HG02759 (cell line): ENCODE data around the gene ABHD16B.

Source experiments
- ATAC-seq: cut with Tn5 transposase; IDR thresholded peaks from one replicate; pipeline ENCODE4 v1.9.1; 2021; ENCODE audit warnings: mild to moderate bottlenecking, moderate library complexity; ENCODE audit not compliant: unreplicated experiment

ABHD16B gene

DNA sequence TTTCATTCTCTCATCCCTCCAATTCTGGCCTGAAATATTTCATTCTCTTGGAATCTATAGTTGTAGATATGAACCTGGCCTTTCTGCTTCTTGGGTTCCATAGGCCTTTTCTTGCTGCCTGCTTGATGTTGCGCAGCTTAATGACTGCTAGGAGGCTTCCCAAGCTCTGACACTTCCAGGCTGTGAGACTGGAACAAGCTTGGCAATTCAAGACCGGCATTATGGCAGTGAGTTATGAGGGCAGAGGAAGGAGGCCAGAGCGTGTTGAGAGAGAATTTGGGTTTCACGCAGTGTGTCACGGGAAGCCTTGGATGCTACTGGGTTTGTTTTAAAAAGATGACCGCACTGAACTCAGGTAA, 32.7 kb downstream of the ABHD16B start:
- ATAC-seq = no peak

DNA sequence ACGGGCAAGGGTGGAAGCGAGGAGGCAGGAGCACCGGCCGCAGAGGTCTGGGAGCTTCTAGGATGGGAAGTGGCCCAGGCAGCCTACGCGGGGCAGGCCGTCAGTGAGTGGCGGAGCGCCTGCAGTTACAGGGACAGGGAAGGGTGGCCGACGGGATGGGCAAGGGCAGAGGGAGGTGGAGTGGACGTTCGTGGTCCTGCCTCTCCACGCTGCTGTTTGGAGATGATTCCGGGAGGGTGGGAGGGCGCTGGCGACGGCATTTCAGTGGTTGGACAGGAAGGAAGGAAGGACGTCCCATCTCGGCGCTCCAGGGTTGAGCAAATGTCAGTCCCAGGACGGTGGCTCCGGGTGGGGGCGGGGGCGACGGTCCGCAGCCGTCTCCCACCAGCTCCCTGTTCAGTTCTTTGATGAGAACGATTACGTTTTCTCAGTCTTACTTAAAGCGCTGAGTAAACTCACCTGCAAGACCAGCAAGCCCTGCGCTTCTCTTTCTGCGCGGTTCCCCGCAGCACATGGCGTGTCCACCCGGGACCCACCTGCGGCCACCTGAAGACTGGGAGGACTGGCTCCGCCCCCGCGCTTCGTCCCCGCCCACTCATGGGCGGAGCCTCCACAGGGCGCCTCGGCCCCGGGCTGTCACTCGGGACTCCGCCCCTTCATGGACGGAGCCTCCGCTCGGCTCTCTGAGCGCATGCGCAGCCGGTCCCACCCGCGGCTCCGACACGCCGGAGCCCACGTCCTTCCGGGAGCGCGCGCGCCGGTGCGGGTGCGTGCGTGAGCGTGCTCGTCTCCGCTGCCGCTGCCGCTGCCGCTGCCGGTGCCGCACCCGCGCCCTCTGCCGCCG, 33.3 kb downstream of the ABHD16B start, which contains the start of gene DNAJC5:
TSS of gene DNAJC5 (plus strand) at position 769 of the 844 bp plus-strand sequence. CDS start 33,220 bp downstream, outside the sequence.
- ATAC-seq = peak; percentile 86

DNA sequence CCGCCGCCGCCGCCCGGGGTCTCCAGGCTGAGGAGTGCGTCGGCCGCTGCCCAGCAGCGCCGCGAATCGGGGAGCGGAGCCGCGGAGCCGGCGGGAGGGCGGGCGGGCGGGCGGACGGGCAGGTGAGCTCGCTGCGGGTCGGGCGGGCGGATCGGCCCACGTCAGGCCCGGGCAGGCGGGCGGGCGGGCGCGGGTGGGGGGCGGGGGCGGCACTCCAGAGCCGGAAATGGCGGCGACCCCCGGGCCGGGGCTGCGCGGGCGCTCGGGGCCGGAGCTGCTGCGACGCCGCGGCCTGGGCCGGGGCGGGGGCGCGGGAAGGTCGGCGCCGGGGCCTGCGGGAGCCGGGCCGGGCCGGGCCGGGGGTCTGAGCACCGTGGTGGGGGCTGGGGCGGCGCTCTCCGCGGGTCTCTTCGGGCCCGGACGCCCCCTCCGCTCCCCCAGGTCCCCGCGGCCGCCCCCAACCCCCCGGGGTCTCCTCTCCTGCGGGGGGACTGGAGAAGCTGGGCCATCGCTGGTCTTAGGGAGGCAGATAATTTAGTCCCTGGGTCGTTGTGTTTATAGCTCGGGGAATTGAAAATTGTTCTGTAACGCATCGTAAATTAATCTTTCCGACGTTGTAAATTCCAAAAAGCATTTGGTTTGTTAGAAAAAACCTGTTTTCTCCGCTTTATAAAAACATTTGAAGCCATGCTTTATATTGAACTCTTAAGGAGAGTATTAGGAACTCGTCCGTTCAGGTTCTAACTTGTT, 34.1 kb downstream of the ABHD16B start:
- ATAC-seq = no peak

DNA sequence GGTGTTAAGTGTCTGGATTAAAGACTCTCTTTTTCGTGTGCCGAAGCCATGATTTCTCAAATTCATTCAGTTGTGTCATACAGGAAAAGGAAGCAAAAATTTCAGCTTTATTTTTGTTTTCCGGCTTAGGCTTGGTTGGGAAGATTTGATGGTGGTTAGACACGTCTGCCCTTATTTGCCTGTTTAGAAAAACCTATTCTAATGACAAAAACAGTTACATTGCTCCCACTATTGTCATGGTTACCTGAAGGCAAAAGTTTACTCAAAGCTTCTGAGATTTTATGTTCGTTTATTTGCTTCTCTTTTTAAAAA, 34.6 kb downstream of the ABHD16B start:
- ATAC-seq = no peak

DNA sequence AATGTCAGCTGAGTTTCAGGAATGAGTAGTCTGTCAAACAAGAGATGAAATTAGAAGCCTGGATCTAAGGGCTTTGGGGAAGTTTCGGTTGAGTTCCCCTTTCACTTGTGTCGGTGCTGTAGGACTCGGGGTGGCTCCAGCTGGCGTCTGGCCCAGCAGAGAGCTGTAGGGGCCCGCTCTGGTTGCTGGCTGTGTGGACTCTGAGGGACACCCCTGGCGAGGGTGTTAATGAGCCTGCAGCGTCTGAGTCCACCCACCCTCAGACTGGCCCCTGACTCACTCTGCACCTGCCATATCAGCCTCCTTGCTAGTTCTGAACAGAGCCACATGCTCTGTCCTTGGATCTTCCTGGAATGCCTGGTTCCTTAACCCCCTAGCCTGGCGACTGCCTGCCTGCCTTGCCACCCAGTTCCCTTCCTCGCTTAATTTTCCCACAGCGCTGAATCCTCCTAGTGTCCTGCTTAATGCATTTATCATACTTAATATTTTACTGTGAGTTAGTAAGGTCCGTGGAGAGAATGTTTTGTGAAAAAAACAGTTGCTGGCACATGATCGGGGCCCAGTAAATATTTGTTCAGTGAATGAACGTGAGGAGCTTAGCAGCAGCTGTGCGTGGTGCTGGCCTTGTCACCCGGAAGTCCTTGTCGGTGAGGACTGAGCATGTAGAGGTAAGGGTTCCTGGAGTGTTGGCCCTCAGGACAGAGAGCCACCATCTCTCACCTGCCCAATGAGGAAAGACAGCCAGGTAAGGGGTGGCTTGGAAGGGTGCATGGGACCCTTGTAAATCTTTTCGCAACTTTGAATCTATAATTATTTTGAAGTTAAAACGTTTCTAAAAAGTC, 35.2 kb downstream of the ABHD16B start:
- no peak for ATAC-seq

DNA sequence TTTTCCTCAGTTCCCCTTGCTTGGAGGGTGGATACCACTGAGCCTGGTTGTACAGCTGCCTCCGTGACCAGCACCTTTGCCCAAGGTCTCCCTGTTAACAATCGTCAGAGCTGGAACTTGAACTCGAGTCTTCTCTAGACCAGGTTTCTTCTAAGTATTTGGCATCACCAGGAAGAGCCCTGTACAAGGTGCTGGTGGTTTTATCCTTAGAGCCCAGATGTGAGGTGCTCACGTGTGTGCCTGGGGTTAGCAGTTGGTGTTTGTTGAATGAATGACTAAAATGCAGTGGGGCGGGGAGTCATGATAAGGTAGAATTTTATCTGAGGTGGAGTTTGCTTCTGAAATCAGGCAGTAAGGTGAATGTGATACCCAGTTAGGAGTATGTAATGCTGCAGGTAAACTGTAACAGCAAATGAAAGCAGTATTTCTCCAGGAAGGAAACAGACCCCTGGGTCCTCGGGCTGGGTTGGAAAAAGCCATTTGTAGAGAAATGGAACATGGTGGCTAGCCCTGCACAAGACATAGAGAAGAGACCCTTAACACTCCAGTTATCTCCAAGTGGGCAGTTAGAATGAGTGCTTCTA, 36.8 kb downstream of the ABHD16B start:
- no peak for ATAC-seq

DNA sequence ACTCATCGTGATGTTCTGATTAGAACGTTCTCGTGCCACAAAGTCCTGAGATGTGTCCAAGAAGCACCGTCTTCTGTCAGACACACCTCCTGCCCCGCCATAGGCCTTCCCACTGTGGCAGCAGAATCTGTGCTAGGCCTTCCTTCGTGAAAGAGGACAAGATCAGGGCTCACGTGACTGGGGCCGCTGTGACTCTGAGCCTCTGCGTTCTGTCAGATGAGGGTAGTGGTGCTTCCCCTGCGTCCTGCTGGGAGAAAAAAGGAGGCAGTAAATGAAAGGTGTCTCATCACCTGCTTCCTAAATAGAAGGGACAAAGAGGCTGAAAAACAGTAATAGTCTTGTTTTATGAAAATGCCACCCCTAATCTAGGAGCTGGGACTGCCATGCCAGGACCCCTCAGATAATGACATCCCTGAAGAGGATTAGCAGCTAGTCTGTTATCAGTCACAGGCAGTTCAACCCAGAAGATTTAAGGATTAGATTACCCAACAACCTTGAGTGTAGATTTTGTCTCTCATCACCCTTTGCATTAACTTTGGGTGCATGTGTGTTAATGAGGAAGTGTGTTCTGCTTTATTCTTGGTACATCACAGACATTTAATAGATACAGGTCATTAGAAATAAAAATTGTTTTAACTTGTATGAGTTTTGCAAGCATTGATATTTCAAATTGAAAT, 37.7 kb downstream of the ABHD16B start:
- no peak for ATAC-seq

DNA sequence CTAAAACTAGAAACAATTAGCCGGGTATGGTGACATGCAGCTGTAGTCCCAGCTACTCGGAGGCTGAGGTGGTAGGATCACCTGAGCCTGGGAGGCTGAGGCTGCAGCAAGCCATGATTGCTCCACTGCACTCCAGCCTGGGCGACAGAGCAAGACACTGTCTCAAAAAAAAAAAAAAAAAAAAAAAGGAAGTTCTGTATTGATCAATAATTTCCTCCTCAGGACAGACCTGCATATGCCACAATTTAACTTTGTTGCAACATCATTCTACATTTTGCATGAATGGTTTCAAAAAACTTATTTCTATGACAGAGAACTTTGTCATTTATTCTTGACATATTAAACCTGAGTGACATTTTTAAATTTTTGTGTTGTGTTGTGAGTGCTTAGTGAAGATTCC, 39.1 kb downstream of the ABHD16B start:
- no peak for ATAC-seq

DNA sequence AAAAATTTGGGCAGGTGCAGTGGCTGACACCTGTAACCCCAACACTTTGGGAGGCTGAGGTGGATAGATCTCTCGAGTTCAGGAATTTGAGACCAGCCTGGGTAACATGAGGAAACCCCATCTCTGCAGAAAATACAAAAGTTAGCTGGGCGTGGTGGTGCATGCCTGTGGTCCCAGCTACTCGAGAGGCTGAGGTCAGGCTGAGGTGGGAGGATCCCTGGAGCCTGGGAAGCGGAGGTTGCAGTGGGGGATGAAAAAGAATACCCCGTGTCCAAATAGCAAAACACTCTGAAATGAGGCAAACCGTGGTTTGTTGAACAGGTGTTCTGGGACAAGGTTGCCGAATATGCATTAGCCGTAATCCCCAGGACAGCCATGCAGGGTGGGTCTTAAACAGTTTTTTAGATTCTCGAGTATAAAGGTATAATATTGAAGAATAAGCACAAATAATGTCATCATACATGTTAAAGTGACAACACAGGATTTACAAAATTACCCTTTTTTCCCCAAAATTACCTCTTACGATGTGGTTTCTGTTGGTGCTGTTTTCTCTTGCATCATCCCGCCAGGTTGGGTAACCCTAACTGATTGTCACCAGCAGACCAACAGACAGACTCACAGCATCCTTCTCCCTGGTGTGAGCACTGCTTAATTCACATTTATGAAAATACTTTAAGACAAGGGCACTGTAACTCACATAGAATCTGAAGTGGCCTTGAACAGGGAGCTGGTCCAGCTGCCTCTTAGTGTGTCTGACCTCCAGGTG, 42.7 kb downstream of the ABHD16B start:
- ATAC-seq = no peak

DNA sequence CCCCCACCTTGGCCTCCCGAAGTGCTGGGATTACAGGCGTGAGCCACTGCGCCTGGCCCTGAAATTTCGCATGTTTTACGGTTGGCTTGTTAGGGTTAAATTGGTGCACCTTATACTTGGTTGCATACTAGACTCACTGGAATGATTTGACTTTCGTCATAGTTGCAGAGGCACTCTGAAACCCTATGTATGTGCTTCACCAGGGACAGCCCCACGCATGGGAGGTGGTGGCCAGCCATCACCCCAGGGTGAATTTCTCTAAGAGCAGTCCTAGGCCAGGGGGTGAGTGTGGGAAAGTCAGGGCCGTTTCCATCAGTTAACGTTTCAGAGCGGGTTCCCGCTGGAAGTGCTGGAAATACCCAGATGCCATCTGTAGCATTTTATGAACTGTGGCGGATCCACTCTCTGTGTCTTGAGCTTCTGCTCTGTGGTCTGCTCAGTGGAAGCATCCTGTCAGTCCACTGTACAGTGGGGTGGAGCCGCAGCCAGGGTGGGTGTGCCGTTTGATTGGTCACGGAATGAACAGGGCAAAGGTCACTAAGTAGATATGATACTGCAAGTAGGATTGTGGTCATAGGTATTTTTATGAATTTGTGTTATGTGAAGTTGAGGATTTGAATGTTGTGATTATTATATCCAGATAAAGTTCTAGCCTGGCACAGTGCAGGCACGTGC, 46.8 kb downstream of the ABHD16B start:
- ATAC-seq = no peak

DNA sequence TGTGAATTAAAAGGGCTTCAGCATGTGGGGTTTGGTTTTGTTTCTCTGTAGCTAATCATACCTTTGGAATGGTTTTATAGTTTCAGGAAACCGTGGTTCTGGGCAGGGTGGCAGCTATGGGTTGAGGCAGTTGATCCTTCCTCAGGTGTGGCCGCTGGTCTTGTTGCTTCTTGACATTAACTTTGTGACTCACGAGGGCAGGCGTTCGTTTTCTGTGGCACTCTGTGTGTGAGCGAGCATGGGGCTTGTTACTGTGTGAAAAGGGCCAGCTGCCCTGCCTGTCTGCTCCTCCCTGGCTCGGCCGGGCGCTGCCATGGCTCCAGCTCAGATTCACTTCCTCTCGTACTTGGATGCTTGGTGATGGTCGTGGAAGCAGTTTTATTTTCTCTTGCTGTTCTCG, 49.9 kb downstream of the ABHD16B start:
- no peak for ATAC-seq
